ENCODE results near the gene ANXA2R. TPM values are rescaled to one million over a fixed set of nuclear protein-coding genes. Genes with fewer than 3 reads are reported as not detected.
A peak's percentile ranks its signal among the peaks of the same experiment; 100 is the strongest.

ANXA2R gene
- total RNA-seq, 1 experiment from 2014 or later: 0.20 TPM

GRCh38 chr5:43007246-43007910 lies 32.7 kb downstream of the ANXA2R start:
- Mint-ChIP-seq H3K4me1 (peaks cover 17 to 21% of the 10 kb centered on the region in 2 experiments), H3K27ac (peak overlapping the region in 2 of 3 experiments; percentile 73 to 95; a peak in 3 of 7 replicates), H3K27me3 (ENCODE audit: low read depth) (peaks cover 78% of the 10 kb centered on the region), H3K4me3 (peak overlapping the region; percentile 76 to 89), H3K36me3 (ENCODE audit: insufficient read depth in 1 of 3, low read depth in 3 of 3) (no peaks in the 10 kb centered on the region; a peak in 1 of 7 replicates), H3K9me3 (peaks cover 2 to 3% of the 10 kb centered on the region in 2 experiments; a peak in 1 of 5 replicates)
- Histone ChIP-seq H3K79me2 (ENCODE audit: insufficient read depth, low read length) (no peaks in the 10 kb centered on the region), H2BK12ac (ENCODE audit: insufficient read length, low read depth, low read length) (no peak overlapping the region), H3K14ac (ENCODE audit: insufficient read depth, low read length) (peak overlapping the region; percentile 39; the same call in 1 of the 2 replicates), H3K23ac (ENCODE audit: insufficient read length, low read depth, low read length) (no peak overlapping the region), H3K27me3 (ENCODE audit: insufficient read depth, low read length) (peaks cover 36% of the 10 kb centered on the region), H2AK5ac (ENCODE audit: insufficient read length, low read length) (no peak overlapping the region), H3K23me2 (ENCODE audit: insufficient read length, low read depth, low read length, poor library complexity, severe bottlenecking) (peaks cover 5% of the 10 kb centered on the region), H3K9ac (ENCODE audit: extremely low read depth, insufficient read length, low read length) (peak overlapping the region; percentile 33), H3K18ac (ENCODE audit: insufficient read length, low read depth, low read length) (peak overlapping the region; percentile 86), H3K4me1 (ENCODE audit: insufficient read depth, low read length) (no peaks in the 10 kb centered on the region), H2BK15ac (ENCODE audit: low read depth, low read length) (no peak overlapping the region), H2BK20ac (ENCODE audit: low read depth, low read length, poor library complexity, severe bottlenecking) (no peak overlapping the region), H4K91ac (ENCODE audit: insufficient read length, low read depth, low read length) (no peak overlapping the region), H2BK5ac (ENCODE audit: insufficient read length, low read length) (no peak overlapping the region), H2AFZ (ENCODE audit: low read length) (peak overlapping the region; percentile 68), H3K27ac (ENCODE audit: insufficient read length, low read depth, low read length) (no peak overlapping the region), H3K4ac (ENCODE audit: low read depth, low read length) (no peak overlapping the region; the same call in 1 of the 2 replicates), H4K5ac (ENCODE audit: insufficient read length, low read depth, low read length) (no peak overlapping the region), H3K9me3 (ENCODE audit: control insufficient read depth, low read depth, low read length) (no peaks in the 10 kb centered on the region), H3K4me2 (ENCODE audit: insufficient read depth, insufficient read length, low read length) (peak overlapping the region; percentile 89), H3K79me1 (ENCODE audit: insufficient read depth, low read depth, low read length, poor library complexity, severe bottlenecking) (no peaks in the 10 kb centered on the region), H3K56ac (ENCODE audit: insufficient read length, low read depth, low read length) (no peak overlapping the region), H2BK120ac (ENCODE audit: low read depth, low read length, poor library complexity, severe bottlenecking) (no peak overlapping the region), H4K20me1 (ENCODE audit: control insufficient read depth, insufficient read depth, insufficient read length) (no peaks in the 10 kb centered on the region), H3T11ph (ENCODE audit: low read length) (no peak overlapping the region), H4K8ac (replicated peaks; ENCODE audit: insufficient read length, low read depth, low read length) (no peak overlapping the region)
- no peak for TF ChIP-seq CTCF (conservative IDR thresholded peaks at IDR 0.05)
- WGBS (ENCODE audit: extremely low coverage, insufficient read length, low lambda C conversion rate): no CpG with 5 or more reads among the region's 27 CpGs
- peak; percentile 87 for DNase-seq

Data from H9 (cell line).